ENCODE measurements around the gene USB1.

Gene USB1

GRCh38 chr16:57991551-57992059, 9.6 kb upstream of the USB1 start:
- no peak for DNase-seq (ENCODE audit: low read depth in 1 of 2, low spot score in 1 of 2)
- TF ChIP-seq JUND (IDR thresholded peaks at IDR 0.05; ENCODE audit: low read depth): no peak
- in situ Hi-C loops (cut with HindIII; ENCODE audit: low pct_unique_long_range_greater_than_20kb, low sequenced_read_pairs): no loop called here

GRCh38 chr16:57992084-57992483, 9.1 kb upstream of the USB1 start:
- in situ Hi-C loops (cut with HindIII; ENCODE audit: low pct_unique_long_range_greater_than_20kb, low sequenced_read_pairs): no loop called here
- DNase-seq (ENCODE audit: low read depth in 1 of 2, low spot score in 1 of 2): no peak
- no peak for TF ChIP-seq JUND (IDR thresholded peaks at IDR 0.05; ENCODE audit: low read depth)

GRCh38 chr16:57993438-57993837, 7.8 kb upstream of the USB1 start:
- in situ Hi-C loops (cut with HindIII; ENCODE audit: low pct_unique_long_range_greater_than_20kb, low sequenced_read_pairs): no loop called here
- DNase-seq (ENCODE audit: low read depth in 1 of 2, low spot score in 1 of 2): peak in 1 of 2 experiments; percentile 54

GRCh38 chr16:57993897-57994296, 7.3 kb upstream of the USB1 start:
- TF ChIP-seq JUND (IDR thresholded peaks at IDR 0.05; ENCODE audit: low read depth): no peak
- in situ Hi-C loops (cut with HindIII; ENCODE audit: low pct_unique_long_range_greater_than_20kb, low sequenced_read_pairs): no loop called here
- DNase-seq (ENCODE audit: low read depth in 1 of 2, low spot score in 1 of 2): no peak

More at GRCh38 chr16:57993438-57993837, 7.8 kb upstream of the USB1 start:
- TF ChIP-seq JUND (IDR thresholded peaks at IDR 0.05; ENCODE audit: low read depth): no peak

GRCh38 chr16:57994361-57994760, 6.8 kb upstream of the USB1 start:
- in situ Hi-C loops (cut with HindIII; ENCODE audit: low pct_unique_long_range_greater_than_20kb, low sequenced_read_pairs): no loop called here
- no peak for TF ChIP-seq JUND (IDR thresholded peaks at IDR 0.05; ENCODE audit: low read depth)
- DNase-seq (ENCODE audit: low read depth in 1 of 2, low spot score in 1 of 2): no peak

- no peak for TF ChIP-seq JUND (IDR thresholded peaks at IDR 0.05; ENCODE audit: low read depth)
- in situ Hi-C loops (cut with HindIII; ENCODE audit: low pct_unique_long_range_greater_than_20kb, low sequenced_read_pairs): no loop called here
- DNase-seq (ENCODE audit: low read depth in 1 of 2, low spot score in 1 of 2): peak in 1 of 2 experiments; percentile 63
Measured at GRCh38 chr16:57994778-57995177, 6.4 kb upstream of the USB1 start.

- no peak for DNase-seq (ENCODE audit: low read depth in 1 of 2, low spot score in 1 of 2)
- in situ Hi-C loops (cut with HindIII; ENCODE audit: low pct_unique_long_range_greater_than_20kb, low sequenced_read_pairs): no loop called here
- no peak for TF ChIP-seq JUND (IDR thresholded peaks at IDR 0.05; ENCODE audit: low read depth)
Measured at GRCh38 chr16:57995721-57996405, 5.3 kb upstream of the USB1 start.

- DNase-seq (ENCODE audit: low read depth in 1 of 2, low spot score in 1 of 2): no peak
- TF ChIP-seq JUND (IDR thresholded peaks at IDR 0.05; ENCODE audit: low read depth): no peak
- in situ Hi-C loops (cut with HindIII; ENCODE audit: low pct_unique_long_range_greater_than_20kb, low sequenced_read_pairs): no loop called here
Measured at GRCh38 chr16:57996406-57997175, 4.6 kb upstream of the USB1 start.

GRCh38 chr16:57997176-57997527, 4.1 kb upstream of the USB1 start:
- in situ Hi-C loops (cut with HindIII; ENCODE audit: low pct_unique_long_range_greater_than_20kb, low sequenced_read_pairs): no loop called here
- DNase-seq (ENCODE audit: low read depth in 1 of 2, low spot score in 1 of 2): no peak
- TF ChIP-seq JUND (IDR thresholded peaks at IDR 0.05; ENCODE audit: low read depth): no peak

GRCh38 chr16:57997528-57998265, 3.5 kb upstream of the USB1 start:
- in situ Hi-C loops (cut with HindIII; ENCODE audit: low pct_unique_long_range_greater_than_20kb, low sequenced_read_pairs): no loop called here
- TF ChIP-seq JUND (IDR thresholded peaks at IDR 0.05; ENCODE audit: low read depth): no peak
- DNase-seq (ENCODE audit: low read depth in 1 of 2, low spot score in 1 of 2): no peak

GRCh38 chr16:57998486-57998885, 2.7 kb upstream of the USB1 start:
- no peak for DNase-seq (ENCODE audit: low read depth in 1 of 2, low spot score in 1 of 2)
- TF ChIP-seq JUND (IDR thresholded peaks at IDR 0.05; ENCODE audit: low read depth): no peak
- in situ Hi-C loops (cut with HindIII; ENCODE audit: low pct_unique_long_range_greater_than_20kb, low sequenced_read_pairs): no loop called here

- no peak for TF ChIP-seq JUND (IDR thresholded peaks at IDR 0.05; ENCODE audit: low read depth)
- DNase-seq (ENCODE audit: low read depth in 1 of 2, low spot score in 1 of 2): no peak
- in situ Hi-C loops (cut with HindIII; ENCODE audit: low pct_unique_long_range_greater_than_20kb, low sequenced_read_pairs): no loop called here
Measured at GRCh38 chr16:57998992-57999365, 2.2 kb upstream of the USB1 start.

Data from T47D (cell line).